Measurements from ENCODE around the gene MYT1.

MYT1 gene

DNA sequence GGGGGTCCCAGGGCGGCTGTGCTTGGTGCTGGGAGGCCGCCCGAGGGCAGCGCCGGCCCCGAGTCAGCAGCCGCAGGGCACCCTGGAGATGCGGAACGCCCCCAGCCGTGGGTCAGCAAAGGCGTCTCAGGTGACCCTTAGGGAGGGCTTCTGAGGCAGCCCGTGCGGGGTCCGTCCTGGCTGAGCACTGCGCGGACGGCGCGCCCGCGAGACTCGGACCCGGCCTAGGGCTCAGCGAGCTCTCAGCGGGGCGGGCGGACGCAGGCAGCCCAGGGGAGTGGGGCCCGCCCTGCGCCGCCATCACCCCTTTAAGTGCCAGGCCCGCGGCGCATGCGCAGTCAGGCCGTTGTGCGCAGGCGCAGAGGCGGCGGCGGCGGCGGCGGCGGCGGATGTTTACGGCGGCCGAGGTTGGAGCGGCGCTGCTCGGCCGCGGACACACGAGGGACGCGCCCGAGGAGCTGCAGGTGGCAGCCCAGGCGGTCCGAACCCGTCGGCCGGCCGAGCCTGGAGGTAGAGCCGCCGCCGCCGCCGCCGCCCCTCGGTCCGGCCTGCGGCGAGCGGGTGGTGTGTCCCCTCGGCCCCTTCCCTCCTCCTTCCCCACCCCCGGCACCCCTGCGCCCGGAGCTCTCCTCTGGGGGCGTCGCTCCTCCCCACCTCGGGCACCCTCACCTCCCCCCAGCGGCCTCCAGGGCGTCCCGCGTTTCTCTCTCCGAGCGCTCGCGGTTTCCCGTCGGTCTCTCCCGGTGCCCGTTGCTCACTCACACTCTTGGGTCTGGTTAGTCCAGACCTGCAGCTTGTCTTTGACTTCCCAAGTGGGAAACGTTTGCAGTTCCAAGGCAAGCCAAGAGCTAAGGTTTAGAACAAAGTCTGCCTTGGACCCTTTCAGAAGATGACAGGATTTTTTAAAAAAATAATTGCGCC lies 91.4 kb downstream of the MYT1 start, which contains the start of gene PCMTD2:
PCMTD2 (plus strand) TSS at position 388 of the 921 bp plus-strand sequence. CDS start 4,218 bp downstream, outside the sequence.
- DNase-seq = peak; percentile 43 to 95 (median 65)
- intact Hi-C loops (cut with DNase I) = no loop called here

DNA sequence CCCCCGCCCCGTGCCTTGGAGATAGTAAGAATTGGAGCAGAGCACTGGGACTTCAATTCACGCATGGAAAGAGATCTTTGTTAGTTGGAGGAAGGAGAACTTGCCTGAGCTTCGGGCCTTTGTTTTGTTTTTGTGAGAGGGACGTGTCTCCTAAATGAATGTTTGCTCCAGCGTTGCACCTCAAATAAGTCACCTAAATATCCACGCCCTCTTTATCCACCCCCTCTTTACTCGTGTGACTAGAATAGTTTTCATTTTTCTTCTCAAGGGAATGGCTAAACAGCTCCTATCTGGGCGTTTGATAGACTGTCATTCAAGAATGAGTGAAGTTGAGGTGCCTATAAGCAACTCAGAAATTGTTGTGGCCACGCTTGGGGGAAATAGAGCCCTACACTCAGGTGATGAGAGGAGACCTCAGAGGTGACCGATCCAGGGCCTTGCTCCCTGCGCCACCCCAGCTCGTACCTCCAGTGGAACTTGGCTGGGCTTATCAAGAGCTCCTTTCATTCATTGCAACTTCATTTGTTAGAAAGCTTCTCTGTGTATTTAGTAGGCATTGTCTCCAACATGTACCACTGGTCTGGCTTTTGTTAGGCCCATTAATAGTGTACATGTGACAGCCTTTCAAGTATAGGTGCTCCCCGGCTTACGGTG lies 92.2 kb downstream of the MYT1 start:
- DNase-seq = peak in 2 of 10 donors; percentile 52 to 76
- intact Hi-C loops (cut with DNase I) = no loop called here

DNA sequence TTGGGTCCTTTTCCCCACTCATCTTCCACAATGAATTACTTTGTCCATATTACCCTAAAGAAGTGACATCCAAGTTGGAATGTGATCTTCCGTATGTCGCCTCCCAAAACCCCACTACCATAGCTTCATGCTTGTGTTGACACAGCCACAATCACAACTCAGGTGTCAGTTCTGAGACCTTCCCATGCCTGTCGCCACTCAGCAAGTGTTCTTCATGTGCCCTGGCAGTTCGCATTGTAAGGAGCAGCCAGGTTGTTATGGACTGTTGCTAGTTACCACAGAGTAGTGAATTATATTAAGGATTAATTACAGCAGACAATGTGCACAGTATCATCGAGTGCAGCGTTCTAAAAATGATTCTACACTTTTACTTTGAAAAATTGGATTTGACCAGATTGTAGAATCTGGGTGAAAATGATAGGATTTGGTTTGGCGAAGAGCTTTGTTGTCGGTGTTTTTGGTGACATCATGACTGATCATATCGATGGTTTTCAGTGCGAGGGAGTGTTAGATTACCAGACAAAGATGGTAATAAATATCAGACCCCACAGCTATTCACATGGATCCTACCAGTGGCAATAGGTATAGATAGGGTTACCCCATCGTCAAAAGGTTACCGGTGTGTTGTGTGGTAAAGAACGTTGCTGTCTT lies 93.0 kb downstream of the MYT1 start:
- intact Hi-C loops (cut with DNase I) = no loop called here
- no peak for DNase-seq

- no peak for DNase-seq
- intact Hi-C loops (cut with DNase I) = no loop called here
Measured at GRCh38 chr20:64258071-64258823, 94.0 kb downstream of the MYT1 start.

DNA sequence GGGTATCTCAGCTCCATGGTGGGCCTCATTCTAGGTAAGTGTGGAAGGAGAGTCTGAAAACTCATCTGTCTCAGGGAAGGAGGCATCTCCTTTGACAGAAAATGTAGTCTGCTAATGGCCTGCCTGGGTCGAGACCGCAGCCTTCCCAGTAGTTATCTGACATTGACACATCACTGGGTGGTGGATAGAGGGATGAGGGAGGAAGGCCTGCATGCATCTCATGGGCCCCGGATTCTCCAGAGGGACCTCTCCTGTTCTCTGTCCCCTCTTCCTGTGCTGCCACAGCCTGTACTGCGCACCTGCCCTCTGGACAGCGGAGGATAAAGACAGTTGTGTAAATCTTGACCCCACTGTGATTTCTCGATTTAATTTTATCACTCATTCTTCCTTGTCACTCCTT lies 96.0 kb downstream of the MYT1 start:
- peak in 1 of 10 donors; percentile 77 for DNase-seq
- intact Hi-C loops (cut with DNase I) = no loop called here

GRCh38 chr20:64261138-64261537 lies 96.9 kb downstream of the MYT1 start:
- no peak for DNase-seq
- intact Hi-C loops (cut with DNase I) = no loop called here

- intact Hi-C loops (cut with DNase I) = no loop called here
Measured at GRCh38 chr20:64264091-64264490, 99.8 kb downstream of the MYT1 start.

GRCh38 chr20:64265201-64265600 lies 100.9 kb downstream of the MYT1 start:
- intact Hi-C loops (cut with DNase I) = no loop called here
- no peak for DNase-seq

More at GRCh38 chr20:64264091-64264490, 99.8 kb downstream of the MYT1 start:
- DNase-seq = no peak

GRCh38 chr20:64266988-64267387 lies 102.7 kb downstream of the MYT1 start:
- intact Hi-C loops (cut with DNase I) = no loop called here
- DNase-seq = no peak

DNA sequence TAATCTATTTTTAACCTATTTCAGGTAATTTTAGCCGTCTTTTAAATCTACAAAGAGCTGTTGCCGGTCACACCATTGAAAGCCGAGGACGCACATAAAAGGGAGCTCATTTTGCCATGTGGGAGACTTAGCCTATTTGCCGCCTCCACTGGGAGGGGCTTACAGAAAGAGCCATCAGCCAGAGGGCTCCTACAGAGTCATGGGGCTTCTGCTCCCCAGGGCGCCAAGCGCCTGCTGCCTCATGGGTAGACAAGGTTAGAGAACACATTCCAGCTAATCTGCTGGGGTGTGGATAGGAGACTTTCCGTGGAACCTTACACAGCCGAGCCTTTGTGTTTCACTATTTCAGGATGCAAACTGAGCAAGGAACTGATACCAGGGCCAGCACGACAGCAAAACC lies 103.9 kb downstream of the MYT1 start:
- intact Hi-C loops (cut with DNase I) = no loop called here
- peak in 1 of 10 donors; percentile 55 for DNase-seq

DNA sequence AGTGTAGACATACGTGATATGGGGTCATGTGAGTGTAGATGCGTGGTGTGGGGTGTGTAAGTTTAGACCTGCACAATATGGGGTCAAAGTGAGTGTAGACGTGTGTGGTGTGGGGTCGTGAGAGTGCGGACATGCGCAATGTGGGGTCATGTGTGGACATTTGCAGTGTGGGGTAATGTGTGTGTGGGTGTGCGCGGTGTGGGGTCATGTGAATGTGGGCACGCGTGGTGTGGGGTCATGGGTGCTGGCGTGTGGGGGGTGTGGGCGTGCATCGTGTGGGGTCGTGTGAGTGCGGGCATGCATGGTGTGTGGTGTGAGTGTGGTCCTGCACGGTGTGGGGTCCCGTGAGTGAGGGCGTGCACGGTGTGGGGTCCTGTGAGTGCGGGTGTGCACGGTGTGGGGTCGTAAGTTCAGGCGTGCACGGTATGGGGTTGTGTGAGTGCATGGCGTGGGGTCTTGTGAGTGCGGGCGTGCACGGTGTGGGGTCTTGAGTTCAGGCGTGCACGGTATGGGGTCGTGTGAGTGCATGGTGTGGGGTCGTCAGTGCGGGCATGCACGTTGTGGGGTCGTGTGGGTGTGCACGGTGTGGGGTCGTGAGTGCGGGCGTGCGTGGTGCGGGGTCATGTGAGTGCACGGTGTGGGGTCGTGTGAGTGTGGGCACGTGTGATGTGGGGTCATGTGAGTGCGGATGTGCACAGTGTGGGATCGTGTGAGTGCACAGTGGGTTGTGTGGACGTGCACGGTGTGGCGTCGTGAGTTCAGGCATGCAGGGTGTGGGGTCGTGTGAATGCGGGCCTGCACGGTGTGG lies 105.6 kb downstream of the MYT1 start:
- intact Hi-C loops (cut with DNase I) = no loop called here

DNA sequence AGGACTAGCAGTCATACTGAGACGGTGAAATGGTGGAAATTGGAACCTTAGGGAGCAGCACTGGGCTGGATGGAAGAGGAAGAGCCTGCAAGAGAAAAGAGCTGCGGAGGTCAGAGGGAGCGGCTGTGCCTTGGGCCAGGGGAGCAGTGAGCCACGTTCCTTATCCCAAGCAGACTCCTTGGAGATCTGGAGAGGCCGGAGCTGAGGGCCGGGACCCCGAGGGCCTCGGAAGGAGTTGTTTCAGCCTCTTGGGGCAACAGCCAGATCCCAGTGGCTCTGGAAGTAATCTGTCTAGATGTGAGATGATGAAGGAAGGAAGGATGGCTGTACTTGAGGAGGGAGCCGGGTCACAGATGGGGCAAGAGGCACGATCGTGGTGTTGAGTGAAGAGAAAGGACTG lies 107.4 kb downstream of the MYT1 start:
- intact Hi-C loops (cut with DNase I) = no loop called here
- peak in 1 of 10 donors; percentile 71 for DNase-seq

More for the DNA sequence above, 105.6 kb downstream of the MYT1 start:
- peak in 1 of 10 donors; percentile 74 for DNase-seq

DNA sequence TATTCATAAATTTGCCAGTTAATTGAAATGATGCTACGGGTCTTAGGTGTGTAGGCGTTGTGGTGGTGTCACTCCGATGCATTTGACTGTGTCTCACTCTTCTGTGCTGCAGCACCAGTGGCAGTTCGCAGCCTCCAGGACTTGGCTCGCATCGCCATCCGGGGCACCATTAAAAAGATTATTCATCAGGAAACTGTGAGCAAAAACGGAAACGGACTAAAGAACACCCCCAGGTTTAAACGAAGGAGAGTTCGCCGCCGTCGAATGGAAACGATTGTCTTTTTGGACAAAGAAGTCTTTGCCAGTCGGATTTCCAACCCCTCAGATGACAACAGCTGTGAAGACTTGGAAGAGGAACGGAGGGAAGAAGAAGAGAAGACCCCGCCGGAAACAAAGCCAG lies 108.9 kb downstream of the MYT1 start:
- intact Hi-C loops (cut with DNase I) = no loop called here
- peak in 3 of 10 donors; percentile 55 to 72 (median 70) for DNase-seq

DNA sequence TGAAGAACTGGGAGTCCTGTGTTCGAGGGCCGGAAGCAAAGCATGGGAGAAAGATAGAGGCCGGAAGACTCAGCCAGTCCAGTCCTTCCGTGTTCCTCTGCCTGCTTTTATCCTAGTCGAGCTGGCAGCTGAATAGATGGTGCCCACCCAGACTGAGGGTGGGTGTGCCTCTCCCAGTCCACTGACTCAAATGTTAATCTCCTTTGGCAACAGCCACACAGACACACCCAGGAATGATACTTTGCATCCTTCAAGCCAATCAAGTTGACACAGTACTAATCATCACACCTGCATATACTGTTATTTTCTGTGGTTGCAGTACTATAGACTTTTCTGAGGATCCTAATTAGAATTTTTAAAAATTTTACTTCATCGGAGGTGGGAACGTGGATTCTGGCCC lies 112.6 kb downstream of the MYT1 start:
- peak in 1 of 10 donors; percentile 31 for DNase-seq
- intact Hi-C loops (cut with DNase I) = no loop called here

DNA sequence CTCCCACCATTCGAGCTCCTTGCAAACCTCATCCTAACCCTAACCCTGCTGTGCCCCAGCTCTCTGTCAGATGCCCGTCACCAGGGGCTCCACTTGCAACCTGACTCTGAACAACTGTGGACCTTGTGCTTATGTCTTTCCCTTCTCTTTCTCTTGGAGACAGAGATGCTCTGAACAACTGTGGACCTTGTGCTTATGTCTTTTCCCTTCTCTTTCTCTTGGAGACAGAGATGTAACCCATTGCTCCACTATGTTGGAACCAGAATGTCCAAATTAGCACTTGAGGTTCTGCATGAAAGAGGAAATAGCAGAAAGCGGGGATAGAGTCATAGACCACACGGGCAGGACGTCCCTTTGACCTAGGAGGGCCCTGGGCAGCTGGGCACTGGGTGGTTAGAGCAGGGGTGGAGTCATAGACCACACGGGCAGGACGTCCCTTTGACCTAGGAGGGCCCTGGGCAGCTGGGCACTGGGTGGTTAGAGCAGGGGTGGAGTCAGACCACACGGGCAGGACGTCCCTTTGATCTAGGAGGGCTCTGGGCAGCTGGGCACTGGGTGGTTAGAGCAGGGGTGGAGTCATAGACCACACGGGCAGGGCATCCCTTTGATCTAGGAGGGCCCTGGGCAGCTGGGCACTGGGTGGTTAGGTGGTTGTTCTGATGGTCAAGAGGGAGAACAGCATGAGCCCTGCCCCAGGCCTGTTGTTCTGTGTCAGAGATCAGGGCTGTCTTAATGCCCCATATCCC lies 113.5 kb downstream of the MYT1 start:
- DNase-seq = peak in 1 of 10 donors; percentile 51
- intact Hi-C loops (cut with DNase I) = no loop called here

DNA sequence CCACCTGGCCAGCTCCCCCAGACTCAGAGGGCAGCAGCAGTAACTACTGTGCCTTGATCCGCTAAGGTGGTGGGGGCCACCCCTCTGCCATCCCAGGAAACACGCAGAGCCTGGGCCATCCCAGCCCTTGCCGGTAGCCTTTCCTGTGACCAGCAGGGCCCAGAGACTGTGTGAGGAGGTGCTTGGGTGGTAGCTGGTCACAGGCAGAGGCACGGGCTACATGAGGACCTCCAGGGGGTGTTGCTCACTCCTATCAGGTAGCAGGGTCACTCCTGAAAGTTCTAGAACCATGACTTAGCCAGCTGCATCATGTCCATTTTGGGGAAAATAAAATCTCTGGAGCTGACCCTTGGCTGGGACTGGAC lies 114.0 kb downstream of the MYT1 start:
- no peak for DNase-seq
- intact Hi-C loops (cut with DNase I) = no loop called here

DNA sequence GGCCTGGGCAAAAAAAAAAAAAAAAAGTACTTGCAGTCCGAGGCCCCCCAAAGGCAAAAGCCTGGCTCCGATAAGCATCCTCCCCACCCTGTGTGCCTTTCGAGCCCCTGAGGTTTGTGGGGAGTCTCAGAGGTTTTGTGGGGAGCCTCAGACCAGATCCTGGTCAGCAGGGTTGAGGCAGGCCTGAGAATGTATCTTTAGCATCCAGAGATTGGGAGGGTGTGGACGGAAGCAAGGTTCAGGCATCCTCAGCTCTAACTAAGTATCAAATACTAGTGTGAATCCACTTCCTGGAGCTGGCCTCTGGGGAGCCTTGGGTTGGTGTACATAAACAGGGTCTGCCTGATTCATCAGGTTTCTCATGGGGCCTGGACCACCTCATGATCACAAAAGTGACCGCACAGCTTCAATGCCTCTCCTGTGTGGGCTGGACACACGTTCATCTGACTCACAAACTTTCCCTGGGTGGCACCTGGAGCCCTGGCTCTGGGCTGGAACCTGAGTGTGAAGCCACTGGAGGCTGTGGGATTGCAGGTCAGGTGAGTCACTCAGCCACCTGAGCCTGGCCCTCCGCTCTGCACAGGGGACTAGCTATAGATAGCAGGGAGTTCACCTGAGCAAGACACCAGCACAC lies 115.7 kb downstream of the MYT1 start:
- intact Hi-C loops (cut with DNase I) = no loop called here
- DNase-seq = peak in 1 of 10 donors; percentile 74

- peak in 1 of 10 donors; percentile 61 for DNase-seq
- intact Hi-C loops (cut with DNase I) = no loop called here
Measured at GRCh38 chr20:64280460-64280843, 116.2 kb downstream of the MYT1 start.
